ENCODE data around the gene BMPER.
A peak's percentile ranks its signal among the peaks of the same experiment; 100 is the strongest.

Gene BMPER

DNA sequence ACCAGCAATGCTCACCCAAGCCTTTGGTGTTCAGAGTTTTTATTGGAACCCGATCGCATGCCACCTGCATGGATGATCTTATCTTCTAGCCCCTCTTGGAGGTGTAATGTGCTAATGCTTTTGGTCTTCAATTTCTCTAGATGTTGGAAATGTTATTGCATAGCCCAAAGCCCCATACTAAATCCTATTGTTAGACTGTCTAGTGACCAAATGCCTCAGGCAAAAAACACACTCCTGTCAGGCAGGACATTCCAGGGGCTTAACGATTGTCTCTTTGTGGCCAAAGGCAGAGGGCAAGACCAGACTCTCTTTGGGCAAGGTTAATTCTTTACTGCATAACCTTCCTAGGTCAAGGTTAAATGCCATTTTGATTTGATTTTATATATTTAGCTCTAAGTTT, 187.9 kb downstream of the BMPER start:
- no peak for DNase-seq (ENCODE audit: low read depth)

DNA sequence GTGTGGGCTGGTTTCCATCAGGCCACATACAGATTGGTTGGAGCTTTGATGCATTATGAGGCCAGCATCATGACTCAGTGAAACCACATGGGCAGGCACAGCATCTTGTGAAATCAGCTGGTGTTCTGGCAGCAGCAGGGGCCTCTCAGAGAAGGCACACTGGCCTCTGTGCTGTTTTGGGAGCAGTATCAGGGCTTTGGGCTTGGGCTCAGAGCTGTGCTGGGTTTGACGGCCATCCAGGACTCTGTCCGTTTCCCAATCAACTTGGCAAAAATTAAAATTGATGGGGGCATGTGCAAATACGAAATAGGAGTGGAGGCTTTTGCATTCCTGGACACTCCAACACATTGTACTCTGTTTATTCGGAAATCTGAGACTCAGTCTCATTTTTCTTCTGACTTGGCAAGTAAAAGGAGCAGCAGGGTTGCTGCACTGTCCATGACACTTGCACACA, 190.9 kb downstream of the BMPER start:
- DNase-seq (ENCODE audit: low read depth) = peak; percentile 97

DNA sequence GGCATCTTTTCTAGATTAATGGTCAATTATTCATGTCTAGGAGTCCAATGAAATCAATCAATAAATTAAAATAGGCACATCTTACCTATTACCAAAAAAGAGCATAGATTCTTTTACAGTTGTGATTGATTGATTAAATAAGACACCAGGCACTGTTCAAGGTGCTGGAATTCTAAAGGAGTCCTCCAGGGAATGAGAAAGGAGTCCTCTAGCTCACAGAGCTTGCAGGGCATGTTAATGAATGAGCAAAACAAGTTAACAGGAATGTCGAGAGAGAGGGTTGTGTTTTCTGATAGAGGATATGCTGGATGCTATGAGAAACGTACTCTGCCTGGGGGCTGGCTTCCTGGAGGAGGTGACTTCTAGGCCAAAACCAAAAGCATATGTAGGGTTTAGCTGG, 191.4 kb downstream of the BMPER start:
- peak; percentile 41 for DNase-seq (ENCODE audit: low read depth)

DNA sequence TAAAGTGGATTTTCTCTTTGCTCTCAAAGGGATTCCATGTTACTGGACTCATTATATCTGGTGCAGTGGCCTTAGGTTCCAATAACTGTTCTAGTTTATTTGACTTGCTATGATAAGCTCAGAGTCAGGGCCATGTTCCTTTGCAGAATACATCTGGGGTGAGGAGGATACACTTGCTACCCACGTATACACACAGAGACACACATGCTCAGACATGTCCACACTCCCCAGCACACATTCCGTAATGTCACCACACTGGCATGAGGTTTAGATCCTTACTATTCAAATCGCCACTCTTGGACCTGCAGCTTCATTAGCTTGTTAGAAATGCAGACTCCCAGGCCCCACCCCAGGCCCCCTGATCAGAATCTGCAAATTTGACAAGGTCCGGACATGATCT, 195.3 kb downstream of the BMPER start:
- no peak for DNase-seq (ENCODE audit: low read depth)

DNA sequence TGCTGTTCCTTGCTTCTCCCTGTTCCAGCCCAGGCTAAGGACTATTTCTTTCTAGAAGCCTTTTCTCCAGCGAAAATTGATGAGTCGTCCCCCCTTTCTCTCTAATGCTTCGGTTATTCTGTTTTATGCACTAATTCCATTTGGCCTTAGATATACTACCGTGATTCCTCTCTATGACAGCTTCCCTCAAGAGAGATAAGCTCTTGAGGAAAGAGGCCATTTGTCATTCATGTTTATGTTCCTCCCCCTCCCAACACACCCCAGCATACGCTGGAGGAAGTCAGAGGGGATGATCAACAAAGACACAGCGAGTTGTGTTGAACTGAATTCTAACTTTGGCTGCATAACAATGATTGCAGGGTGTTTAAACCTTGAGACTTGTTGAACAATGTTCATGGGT, 198.8 kb downstream of the BMPER start:
- peak; percentile 89 for DNase-seq (ENCODE audit: low read depth)

DNA sequence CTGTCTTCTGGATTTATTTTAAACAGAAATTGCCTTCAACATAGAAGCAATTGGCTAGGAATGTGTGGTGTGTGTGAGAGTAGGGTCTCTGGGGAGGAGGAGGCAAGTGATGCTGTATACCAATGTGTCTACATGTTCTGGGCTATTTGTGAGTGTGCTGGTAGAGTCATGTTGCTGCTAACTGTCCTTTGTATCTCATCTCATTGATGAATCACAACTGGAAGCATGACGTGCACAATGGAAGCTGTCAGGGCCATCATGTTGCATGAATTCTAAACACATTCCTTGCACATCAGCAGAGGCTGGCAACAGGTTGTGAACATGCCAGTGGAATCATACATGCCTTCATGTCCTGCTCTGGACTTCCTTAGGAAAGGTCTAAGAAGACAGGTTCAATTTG, 199.7 kb downstream of the BMPER start:
- DNase-seq (ENCODE audit: low read depth) = peak; percentile 49

DNA sequence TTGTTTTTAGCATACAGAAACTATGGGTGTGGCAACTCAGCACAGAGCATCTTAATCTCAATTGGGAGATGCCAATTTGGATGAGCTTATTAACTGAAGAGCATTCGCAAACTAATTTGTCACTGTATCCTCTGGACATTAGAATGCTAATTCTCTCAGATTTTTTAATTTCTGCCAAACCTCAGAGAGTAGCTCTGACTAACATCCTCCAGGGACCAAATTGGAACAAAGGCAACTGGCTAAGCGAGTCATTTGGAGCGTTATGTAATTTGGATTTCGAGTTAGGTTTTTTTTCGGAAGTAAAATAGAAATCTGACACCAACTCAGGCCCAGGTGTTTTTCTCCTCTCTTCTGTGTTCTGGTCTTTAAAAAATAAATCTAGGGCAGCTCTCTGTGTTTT, 201.9 kb downstream of the BMPER start:
- peak; percentile 33 for DNase-seq (ENCODE audit: low read depth)

DNA sequence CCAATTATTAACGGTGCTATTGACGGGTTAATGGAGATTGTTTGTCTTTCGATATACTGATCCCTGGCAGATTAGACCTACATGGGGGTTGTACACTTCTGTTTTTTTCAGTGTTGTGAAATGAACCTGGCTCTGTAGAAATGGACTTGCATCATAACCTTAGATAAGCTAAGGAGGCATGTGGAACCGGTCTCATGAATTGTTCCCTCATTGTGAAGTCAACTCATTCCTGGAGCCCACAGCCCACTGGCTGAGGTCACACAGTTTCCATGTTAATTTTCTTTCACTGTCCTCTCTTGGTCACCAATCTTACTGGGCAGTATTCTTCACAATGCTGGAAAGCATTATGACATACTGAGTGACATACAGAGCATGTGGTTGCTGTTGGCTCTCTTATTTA, 202.8 kb downstream of the BMPER start:
- DNase-seq (ENCODE audit: low read depth) = peak; percentile 95

DNA sequence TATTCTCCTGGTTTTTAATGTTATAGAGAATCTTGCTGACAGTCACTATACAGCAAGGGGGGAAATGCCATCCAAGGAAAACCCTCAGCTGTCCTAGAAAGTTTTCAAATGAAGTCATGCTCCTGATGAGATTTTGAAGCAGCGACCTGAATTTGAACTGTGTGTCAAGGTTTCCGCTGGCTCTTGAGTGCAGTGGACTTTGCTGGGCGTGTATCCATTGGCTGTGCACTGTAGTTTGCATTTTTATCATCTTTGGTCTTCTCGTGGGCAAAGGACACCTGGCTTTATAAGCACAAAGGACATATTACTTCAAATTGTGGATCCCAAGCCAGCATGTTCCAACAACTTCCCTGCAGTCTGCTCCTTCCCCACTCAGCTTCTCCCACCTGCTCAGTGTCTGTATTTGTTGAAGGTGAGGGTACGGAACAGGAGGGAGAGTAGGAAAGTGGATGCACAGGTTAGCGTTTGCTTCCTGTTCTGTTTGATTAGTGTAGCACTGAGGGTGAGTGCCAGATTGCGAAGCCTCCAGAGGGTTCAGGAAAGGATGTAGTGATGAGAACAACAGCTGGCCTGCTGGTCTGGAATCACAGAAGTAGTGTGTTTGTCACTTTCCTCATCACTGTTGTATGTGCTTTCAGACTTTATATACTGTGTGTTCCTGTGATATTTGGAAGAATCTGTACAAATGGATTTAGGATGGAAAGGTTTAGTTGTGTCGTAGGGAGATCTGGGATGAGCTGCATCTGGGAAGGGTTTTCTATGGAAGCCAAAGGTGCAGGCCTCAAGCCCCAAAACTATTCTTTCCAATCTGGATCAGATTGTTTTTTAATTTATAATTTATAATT, 204.8 kb downstream of the BMPER start:
- no peak for DNase-seq (ENCODE audit: low read depth)

DNA sequence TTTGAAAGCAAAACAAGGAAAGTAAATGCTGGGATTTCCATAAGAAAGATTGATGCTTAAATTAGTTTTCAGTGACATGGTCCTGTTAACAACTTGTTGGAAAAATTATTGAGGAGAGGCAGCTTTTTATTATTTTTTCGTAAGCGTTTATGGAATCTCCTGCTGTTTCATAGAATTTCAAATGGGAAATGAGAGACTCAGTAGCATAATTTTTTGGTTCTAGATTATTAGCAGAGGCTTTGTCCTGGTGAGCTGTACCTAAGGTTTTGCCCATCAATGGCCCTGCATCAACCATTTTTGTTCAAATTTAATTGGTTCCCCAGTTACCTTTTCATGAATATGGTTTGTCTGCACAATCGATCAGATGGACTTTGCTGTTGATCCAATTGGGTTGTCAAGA, 205.7 kb downstream of the BMPER start:
- no peak for DNase-seq (ENCODE audit: low read depth)

DNA sequence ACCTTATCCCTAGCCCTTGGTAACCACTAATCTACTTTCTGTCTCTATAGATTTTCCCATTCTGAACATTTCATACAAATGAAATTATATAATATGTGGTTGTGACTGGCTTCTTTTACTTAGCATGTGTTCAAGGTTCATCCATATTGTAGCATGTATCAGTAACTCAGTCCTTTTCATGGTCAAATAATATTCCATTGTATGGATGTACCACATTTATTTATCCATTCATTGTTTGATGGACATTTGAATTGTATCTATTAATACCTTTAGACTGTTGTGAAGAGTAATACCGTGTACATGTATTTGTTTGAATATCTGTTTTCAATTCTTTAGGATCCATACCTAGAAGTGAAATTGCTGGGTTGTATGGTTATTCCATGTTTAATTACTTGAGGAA, 210.2 kb downstream of the BMPER start:
- no peak for DNase-seq (ENCODE audit: low read depth)

DNA sequence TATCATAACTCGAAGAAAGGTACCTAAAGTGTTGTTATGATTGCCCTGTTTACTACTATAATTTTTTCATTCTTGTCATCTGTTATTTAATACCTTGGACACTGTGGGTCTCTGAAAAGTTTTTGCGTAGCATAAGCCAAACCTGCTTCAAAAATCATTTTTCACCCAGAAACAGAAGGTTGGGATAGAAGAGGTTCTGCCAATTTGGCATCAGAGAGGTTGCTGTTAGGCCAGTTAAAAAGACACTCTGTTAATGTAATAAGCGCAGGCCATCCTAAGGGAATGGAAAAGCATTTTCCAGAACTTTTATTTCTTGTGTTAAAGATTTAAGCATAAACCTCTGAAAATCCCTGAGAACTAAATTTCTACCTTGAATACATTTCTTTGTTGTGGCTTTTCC, 212.2 kb downstream of the BMPER start:
- DNase-seq (ENCODE audit: low read depth) = no peak

DNA sequence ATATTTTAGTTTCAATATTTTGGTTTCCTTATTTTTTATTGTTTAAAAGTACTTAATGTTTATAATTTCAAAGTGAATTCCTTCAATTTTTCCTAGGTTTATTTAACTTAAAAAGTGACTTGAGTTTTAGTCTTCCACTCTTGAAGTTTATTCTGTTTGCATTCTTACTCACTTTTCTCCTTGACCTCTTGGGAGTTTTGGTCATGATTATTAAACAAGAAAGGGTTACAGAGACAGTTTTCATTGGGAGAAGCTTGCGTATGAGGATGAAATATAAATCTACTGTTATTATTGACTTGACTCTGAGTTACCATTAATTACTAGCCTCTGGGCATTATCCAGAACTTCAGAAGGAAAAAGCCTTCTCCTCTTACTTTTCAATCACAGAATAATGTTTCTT, 216.0 kb downstream of the BMPER start:
- no peak for DNase-seq (ENCODE audit: low read depth)

DNA sequence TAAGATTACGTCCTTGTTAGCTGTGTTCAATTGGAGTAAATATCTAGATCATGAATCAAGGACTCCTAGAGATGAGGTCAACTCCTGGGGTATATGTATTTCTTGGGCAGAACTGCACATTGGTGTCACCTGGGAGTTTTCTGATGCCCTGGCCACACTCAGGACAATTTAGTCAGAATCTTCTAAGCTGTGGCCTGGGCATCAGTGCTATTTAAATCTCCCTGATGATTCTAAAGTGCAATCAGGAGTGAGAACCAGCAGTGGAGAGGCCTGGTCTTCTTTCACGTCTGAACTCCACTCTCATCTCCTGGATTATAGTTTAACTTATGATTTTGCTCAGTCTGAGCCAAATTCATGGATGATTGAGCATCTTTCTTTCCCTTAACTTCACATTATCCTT, 218.0 kb downstream of the BMPER start:
- DNase-seq (ENCODE audit: low read depth) = no peak

DNA sequence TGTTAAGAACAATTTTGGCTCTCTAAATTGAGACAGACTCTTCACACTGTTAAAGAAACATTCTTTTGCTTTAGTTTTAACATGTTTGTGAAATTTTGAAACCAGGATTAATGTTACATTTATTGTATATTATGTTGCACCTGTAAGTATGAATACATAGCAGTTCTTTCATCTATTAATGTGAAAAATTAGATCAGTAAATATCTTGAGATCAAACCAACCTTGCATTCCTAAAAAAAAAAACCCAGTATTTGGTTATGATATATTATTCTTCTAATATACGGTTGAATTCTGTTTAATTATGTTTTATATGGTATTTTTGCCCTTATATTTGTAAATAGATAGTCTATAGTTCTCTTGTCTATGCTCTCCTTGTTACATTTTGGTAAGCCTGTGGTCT, 219.4 kb downstream of the BMPER start:
- no peak for DNase-seq (ENCODE audit: low read depth)

DNA sequence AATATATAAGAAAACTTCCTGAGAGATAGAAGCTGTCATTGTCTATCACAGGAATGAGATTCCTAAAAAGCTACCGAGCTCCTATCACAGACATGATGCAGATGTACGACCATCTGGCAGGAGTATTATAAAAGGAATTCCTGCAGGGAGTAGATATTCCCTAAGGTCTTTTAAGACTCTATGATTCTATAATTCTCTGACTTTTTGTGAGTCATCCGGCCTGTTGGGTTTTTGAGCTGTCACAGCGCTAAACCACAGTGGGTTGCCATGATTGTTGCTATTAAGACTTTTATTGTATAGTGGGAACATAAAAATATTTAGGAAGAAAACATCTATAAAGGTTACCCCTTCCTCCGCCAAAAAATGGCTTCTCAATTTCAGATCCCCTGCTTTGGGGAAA, 223.4 kb downstream of the BMPER start:
- peak; percentile 82 for DNase-seq (ENCODE audit: low read depth)

DNA sequence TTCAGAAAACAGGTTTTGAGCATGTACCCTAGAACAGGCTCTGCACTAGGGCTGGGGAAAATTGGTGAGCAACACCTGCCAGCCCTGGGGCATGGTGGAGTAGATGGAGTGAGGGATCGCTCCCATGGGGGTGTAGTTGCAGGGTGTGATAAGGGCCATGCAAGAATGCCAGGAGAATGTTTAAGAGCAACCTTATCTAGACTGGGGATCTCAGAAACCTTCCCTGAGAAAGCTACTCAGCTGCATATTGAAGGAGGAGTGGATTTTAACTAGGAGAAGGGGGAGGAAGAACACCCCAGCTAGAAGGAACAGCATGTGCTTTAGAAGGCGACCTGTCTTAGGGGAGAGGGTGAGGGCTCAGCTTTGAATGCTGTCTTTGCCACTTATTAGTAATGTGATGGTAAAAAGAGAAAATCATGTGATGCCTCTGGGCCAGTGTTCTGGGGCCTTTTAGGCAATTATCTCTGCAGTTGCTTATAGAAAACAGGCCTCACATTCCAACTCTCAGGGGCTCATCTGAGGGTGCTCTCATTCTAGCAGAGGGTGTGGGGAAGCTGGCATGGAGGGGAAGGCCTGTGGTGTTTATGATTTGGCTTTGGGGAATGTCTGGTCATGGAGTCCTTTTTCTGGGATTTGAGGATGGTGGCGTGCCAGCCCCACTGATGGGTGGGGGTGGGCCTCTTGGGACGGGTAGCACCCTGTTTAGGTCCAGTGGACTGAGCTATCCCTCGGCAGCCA, 225.4 kb downstream of the BMPER start:
- DNase-seq (ENCODE audit: low read depth) = peak; percentile 83

DNA sequence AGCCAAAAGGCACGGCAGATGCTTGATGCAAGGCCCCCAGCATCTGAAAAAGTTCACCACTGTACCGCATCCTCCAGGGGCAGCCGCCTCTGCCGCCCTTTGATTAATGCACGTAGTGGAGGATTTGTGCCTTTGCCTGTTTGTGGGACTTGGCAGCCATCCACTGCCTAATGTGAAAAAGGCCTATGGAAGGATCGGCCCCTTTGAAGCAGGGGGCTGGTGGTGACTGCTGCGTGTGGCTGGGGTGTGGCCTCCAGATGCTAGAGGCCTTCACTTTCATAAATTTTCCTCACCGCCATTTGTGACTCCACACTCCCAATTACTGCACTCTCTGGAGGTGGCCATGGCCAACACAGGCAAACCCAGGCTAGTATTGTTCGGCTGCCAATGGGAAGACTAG, 226.0 kb downstream of the BMPER start:
- DNase-seq (ENCODE audit: low read depth) = no peak

DNA sequence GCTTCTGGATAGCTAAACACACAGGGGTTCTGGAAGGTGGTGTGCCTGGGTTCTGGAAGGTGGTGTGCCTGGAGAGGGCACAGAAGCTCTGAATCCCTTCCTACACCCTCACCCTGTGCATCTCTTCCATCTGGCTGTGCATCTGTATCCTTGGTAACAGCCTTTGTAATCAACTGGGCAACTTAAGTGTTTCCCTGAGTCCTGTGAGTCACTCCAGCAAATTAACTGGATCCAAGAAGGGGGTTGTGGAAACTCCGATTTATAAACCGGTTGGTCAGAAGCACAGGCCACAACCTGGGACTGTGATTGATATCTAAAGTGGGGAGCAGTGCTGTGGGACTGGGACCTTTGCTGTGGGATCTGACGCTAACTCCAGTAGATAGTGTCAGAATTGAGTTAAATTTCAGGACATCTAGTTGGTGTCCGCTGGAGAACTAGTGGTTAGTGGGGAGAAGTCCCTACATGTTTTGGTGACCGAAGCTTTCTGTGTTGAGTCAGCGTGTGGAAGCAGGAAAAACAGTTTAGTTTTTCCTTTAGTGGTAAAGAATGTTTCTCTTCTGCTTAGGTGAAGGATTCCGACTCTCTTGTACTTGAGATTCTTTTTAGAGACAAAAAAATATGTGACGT, 228.1 kb downstream of the BMPER start:
- peak; percentile 94 for DNase-seq (ENCODE audit: low read depth)

DNA sequence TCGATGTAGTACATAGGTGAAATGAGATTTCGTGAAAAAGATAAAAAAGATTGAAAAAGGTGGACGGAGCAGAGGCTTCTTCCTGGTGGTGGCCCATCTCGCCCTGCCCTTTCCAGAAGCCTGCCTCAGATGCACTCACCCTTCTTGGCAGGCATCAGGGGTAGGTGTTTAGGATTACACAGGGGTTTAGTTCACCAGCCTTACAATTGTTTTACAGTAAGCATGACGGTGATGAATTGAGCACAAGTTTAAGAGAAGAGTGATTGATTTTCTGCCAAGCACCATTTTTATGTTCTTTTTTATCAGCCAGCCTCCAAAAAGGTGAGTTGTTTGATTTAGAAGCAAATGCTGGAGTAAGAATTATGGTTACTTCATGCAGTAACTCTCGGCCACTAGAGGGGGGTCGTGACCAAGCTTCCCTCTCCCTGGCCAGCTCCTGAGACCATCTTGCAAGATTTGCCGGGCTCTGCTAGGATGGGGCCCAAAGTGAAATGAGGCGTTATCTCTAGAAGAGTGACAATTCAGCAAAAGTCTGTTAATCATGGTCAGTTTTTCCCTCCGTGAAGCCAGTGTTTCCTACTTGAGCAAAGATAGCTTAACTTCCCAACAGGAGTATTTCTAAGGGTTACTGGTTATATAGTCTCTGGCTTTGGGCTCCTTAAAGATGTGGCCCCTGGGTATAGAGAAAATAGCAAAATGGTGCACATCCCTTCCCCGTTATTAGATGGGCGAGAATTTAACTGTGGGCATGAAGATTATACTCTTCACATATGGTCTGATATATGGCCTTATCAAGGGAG, 228.8 kb downstream of the BMPER start:
- DNase-seq (ENCODE audit: low read depth) = peak; percentile 83

DNA sequence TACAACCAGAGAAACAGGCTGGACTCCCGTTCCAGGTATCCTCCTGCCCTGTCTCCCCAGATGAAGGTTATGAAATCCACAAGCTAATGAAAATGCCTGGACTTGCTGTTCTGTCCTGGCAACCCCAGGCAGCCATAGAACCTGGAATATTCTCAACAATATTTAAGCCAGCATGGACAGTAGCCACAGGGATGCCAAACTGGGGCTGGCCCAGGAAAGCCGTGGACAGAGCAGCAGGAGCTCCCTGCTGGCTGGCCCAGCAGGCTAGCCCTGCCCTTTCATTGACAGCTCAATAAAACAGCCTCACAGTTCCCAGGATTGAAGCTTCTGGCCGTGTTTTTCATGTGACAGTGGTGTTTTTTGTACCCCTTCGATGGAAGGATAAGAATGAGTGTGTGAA, 230.6 kb downstream of the BMPER start:
- DNase-seq (ENCODE audit: low read depth) = no peak

DNA sequence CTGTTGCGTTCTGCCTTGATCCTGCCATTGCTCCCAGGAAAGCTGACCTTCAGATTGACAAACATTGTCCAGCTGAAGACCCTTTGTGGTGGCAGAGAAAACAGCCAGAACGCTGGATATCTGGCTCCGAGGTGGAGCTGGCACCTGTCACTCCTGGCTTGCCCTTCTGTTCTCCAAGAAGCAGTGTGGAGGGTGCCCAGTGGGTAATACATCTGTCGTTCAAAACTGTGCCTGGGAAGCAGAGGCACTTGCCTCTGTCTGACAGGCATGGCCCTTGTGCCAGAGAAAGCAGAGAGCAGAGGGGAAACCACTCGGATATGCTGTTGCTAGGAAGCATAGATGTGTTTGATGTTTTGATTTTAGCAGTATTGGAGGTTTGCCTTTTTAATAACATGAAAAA, 231.4 kb downstream of the BMPER start:
- no peak for DNase-seq (ENCODE audit: low read depth)

All from amniotic epithelial cell (primary cell).